A549 (cell line): ENCODE data around the gene ITIH4. TPM values are rescaled to one million over a fixed set of nuclear protein-coding genes. Genes with fewer than 3 reads are reported as not detected.

Experiments
- ATAC-seq, 2 experiments: fragments of 200-7000 bp in 1 of 2; fragments of >200 bp in 1 of 2; cut with Nextera tagmentation in 1 of 2; cut with Tn5 transposase in 1 of 2; 3 replicates each; pipeline versions ENCODE4 v1.8.0 to v1.9.1; 2018 to 2020; ENCODE audit warnings: mild to moderate bottlenecking in 1 of 2, moderate library complexity in 1 of 2
- CTCF ChIA-PET: fragments of 300-600 bp; sonication (Branson Sonifier 250); formaldehyde crosslinking; extraction: SDS; loops from one replicate; lab custom pipeline; 2021; ENCODE audit warnings: antibody characterized with exemption, inconsistent platforms; lab: Yijun Ruan, JAX
- POLR2A ChIA-PET: fragments of 350-600 bp; formaldehyde crosslinking; extraction: SDS; loops from one replicate; lab custom pipeline; 2021; ENCODE audit warnings: antibody characterized with exemption, inconsistent platforms; lab: Yijun Ruan, JAX
- DNase-seq, 2 experiments: peaks; one replicate each; pipeline versions ENCODE4 v3.0.0 to v3.0.0-alpha.2; 2011 to 2016; ENCODE audit warnings: low read depth in 1 of 2, low spot score in 1 of 2
- FAIRE-seq: peaks from 2 replicates; lab custom pipeline; 2011; peaks lifted over from hg19 to GRCh38; lab: Jason Lieb, UNC
- H3K27ac ChIP-seq, 2 experiments: fragments of >200 bp; sonication (Bioruptor Twin); formaldehyde crosslinking; 3 replicates each; pipeline ENCODE4 v1.5.1; 2016 to 2017
- H3K4me1 ChIP-seq: fragments of >200 bp; sonication (Bioruptor Twin); formaldehyde crosslinking; 3 replicates; pipeline ENCODE4 v1.6.1; 2016
- H3K4me2 ChIP-seq: fragments of >200 bp; sonication (Bioruptor Twin); formaldehyde crosslinking; 3 replicates; pipeline ENCODE4 v1.6.1; 2016
- H3K4me3 ChIP-seq: fragments of >200 bp; sonication (Bioruptor Twin); formaldehyde crosslinking; 3 replicates; pipeline ENCODE4 v1.5.1; 2016
- H3K9me3 ChIP-seq: fragments of >200 bp; sonication (Bioruptor Twin); formaldehyde crosslinking; 3 replicates; pipeline ENCODE4 v1.6.1; 2016
- CEBPB ChIP-seq, 2 experiments: fragments of >200 bp in 1 of 2; sonication (Bioruptor Twin) in 1 of 2; formaldehyde crosslinking in 1 of 2; IDR thresholded peaks; 2 replicates each; pipeline ENCODE4 v1.6.1; 2012 to 2016
- CHD2 ChIP-seq: fragments of 150-350 bp; IDR thresholded peaks from 2 replicates; pipeline ENCODE4 v1.6.1; 2014; ENCODE audit warnings: low read length; ENCODE audit not compliant: partially characterized antibody
- CHD4 ChIP-seq: fragments of 200-600 bp; sonication (generic); IDR thresholded peaks from 2 replicates; pipeline ENCODE4 v1.6.1; 2016; ENCODE audit warnings: antibody characterized with exemption, mild to moderate bottlenecking, borderline replicate concordance
- EHMT2 ChIP-seq: fragments of 200-600 bp; sonication (generic); IDR thresholded peaks from 2 replicates; pipeline ENCODE4 v1.6.1; 2016; ENCODE audit warnings: antibody characterized with exemption, low read depth, mild to moderate bottlenecking, moderate library complexity
- EP300 ChIP-seq, 2 experiments: fragments of >200 bp; sonication (Bioruptor Twin); formaldehyde crosslinking; IDR thresholded peaks; 2 replicates in 1 of 2; 3 replicates in 1 of 2; pipeline ENCODE4 v1.6.1; 2016 to 2017
- HDAC2 ChIP-seq: fragments of 200-600 bp; sonication (generic); IDR thresholded peaks from 2 replicates; pipeline ENCODE4 v1.6.1; 2016
- HOXA7 ChIP-seq: fragments of 250-450 bp; sonication (Bioruptor Pico); IDR thresholded peaks from 2 replicates; pipeline ENCODE4 v1.5.0; 2020; ENCODE audit warnings: mild to moderate bottlenecking, moderate library complexity
- HOXB13 ChIP-seq: fragments of 250-450 bp; sonication (Bioruptor Pico); IDR thresholded peaks from 2 replicates; pipeline ENCODE4 v1.5.0; 2020; ENCODE audit warnings: low read depth, mild to moderate bottlenecking, moderate library complexity
- JUNB ChIP-seq: fragments of >200 bp; sonication (Bioruptor Twin); formaldehyde crosslinking; IDR thresholded peaks from 2 replicates; pipeline ENCODE4 v1.6.1; 2016
- KDM1A ChIP-seq: fragments of 200-600 bp; sonication (generic); IDR thresholded peaks from 2 replicates; pipeline ENCODE4 v1.6.1; 2016; ENCODE audit warnings: low read depth, mild to moderate bottlenecking
- MAZ ChIP-seq: fragments of 150-350 bp; IDR thresholded peaks from 2 replicates; pipeline ENCODE4 v1.6.1; 2014; ENCODE audit warnings: antibody characterized with exemption, low read depth, low read length, borderline replicate concordance
- MYC ChIP-seq: IDR thresholded peaks from 2 replicates; pipeline ENCODE4 v1.6.1; 2012; ENCODE audit warnings: mild to moderate bottlenecking, inconsistent platforms, low read length, improper control_type of control experiment, borderline replicate concordance
- NPAS2 ChIP-seq: fragments of 250-450 bp; sonication (Bioruptor Pico); IDR thresholded peaks from 2 replicates; pipeline ENCODE4 v1.8.0; 2022; ENCODE audit warnings: mild to moderate bottlenecking, moderate library complexity, borderline replicate concordance
- NR3C1 ChIP-seq: fragments of >200 bp; sonication (Bioruptor Twin); formaldehyde crosslinking; IDR thresholded peaks from 3 replicates; pipeline ENCODE4 v1.6.1; 2017
- POLR2A ChIP-seq: IDR thresholded peaks from 2 replicates; pipeline ENCODE4 v1.6.1; 2012; ENCODE audit warnings: mild to moderate bottlenecking, low read length
- POLR2AphosphoS2 ChIP-seq: conservative IDR thresholded peaks from 2 replicates; pipeline ENCODE4 v1.6.1; 2012; ENCODE audit warnings: low read length, improper control_type of control experiment, inconsistent platforms
- RAD21 ChIP-seq, 2 experiments: fragments of >200 bp in 1 of 2; sonication (Bioruptor Twin) in 1 of 2; formaldehyde crosslinking in 1 of 2; IDR thresholded peaks in 1 of 2; conservative IDR thresholded peaks in 1 of 2; 2 replicates in 1 of 2; 3 replicates in 1 of 2; pipeline ENCODE4 v1.6.1; 2012 to 2018; ENCODE audit warnings: inconsistent platforms in 1 of 2
- RCOR1 ChIP-seq: fragments of 150-350 bp; IDR thresholded peaks from 2 replicates; pipeline ENCODE4 v1.6.1; 2014; ENCODE audit warnings: antibody characterized with exemption, low read length, low read depth
- RFX5 ChIP-seq: fragments of 450-650 bp; IDR thresholded peaks from 2 replicates; pipeline ENCODE4 v1.7.1; 2014; ENCODE audit warnings: antibody characterized with exemption, mild to moderate bottlenecking, moderate library complexity
- TFCP2L1 ChIP-seq: fragments of 250-450 bp; sonication (Bioruptor Pico); IDR thresholded peaks from 2 replicates; pipeline ENCODE4 v1.5.0; 2021; ENCODE audit warnings: mild to moderate bottlenecking
- TP53 ChIP-seq: fragments of 250-450 bp; sonication (Bioruptor Pico); IDR thresholded peaks from 2 replicates; pipeline ENCODE4 v1.5.0; 2021; ENCODE audit warnings: mild to moderate bottlenecking, moderate library complexity
- ZNF302 ChIP-seq: fragments of 250-450 bp; sonication (Bioruptor Pico); IDR thresholded peaks from 2 replicates; pipeline ENCODE4 v1.9.0; 2021; ENCODE audit warnings: inconsistent platforms, mild to moderate bottlenecking, moderate library complexity
- WGBS: methylation state at CpG from one replicate; pipeline ENCODE4 v1.1.6; 2017; ENCODE audit errors: missing lambda C conversion rate; 5-methylcytosine and 5-hydroxymethylcytosine counted together
- polyA plus RNA-seq, 4 experiments: library from polyadenylated mRNA; depleted of rRNA in 3 of 4; stranded (reverse); fragments of >200 nt; fragmentation: RNase III in 1 of 4; extraction: RNeasy Plus Mini Kit Qiagen cat#74134 plus additional on column Dnase treatment in 1 of 4; gene quantifications; 2 replicates in 3 of 4; 3 replicates in 1 of 4; pipeline ENCODE4 v1.2.3, GENCODE V29; 2011 to 2017
- TF ChIP-seq, protein P1 (sequence below): fragments of >200 bp; sonication (Bioruptor Twin); formaldehyde crosslinking; IDR thresholded peaks from 3 replicates; pipeline ENCODE4 v1.5.1; 2016
- TF ChIP-seq, protein P2 (sequence below): fragments of 250-450 bp; sonication (Bioruptor Pico); IDR thresholded peaks from 2 replicates; pipeline ENCODE4 v1.5.0; 2021; ENCODE audit warnings: mild to moderate bottlenecking, moderate library complexity, borderline replicate concordance
- TF ChIP-seq, protein P3 (sequence below): fragments of >200 bp; sonication (Bioruptor Twin); formaldehyde crosslinking; IDR thresholded peaks from 3 replicates; pipeline ENCODE4 v1.6.1; 2016

Gene ITIH4
- polyA plus RNA-seq, 2 of the 4 experiments (the other 2 are of a cell fraction): 0.88 to 0.89 TPM

DNA sequence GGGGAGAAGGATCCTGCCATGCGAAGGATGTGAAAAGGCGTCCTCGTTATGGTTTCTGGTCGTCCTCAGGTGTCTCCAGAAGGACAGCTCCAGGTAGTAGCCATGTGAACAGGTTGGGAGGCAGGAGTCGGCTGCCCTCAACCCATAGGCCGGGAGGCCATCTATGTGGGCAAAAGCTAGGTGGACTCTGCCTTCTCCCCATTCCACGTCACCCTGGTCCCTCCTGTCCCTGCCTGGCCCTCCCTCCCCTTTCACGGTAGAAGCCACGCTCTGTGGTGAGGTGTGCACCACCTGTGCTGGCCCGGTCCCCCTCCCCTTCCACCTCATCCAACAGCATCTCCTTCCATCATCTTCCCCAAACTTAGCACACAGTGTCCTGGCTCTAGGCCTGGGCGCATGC is 19.5 kb downstream of the ITIH4 start:
- CTCF ChIA-PET: interaction anchor here (0.6 to 2.3 kb wide), 2 partner anchors 10 to 123 kb away, joined by 3 to 6 read pairs; no protein-coding TSS in a partner anchor
- DNase-seq (no peak), FAIRE-seq (no peak), ATAC-seq (no peak)
- Histone ChIP-seq H3K4me1 (no peaks in the 10 kb centered on the region), H3K9me3 (no peaks in the 10 kb centered on the region), H3K4me2 (no peak overlapping the region), H3K4me3 (no peak overlapping the region), H3K27ac (no peak overlapping the region)
- 73% methylated on average over 9 of the region's 11 CpGs for WGBS
- POLR2A ChIA-PET: no interaction called here
- no peak for TF ChIP-seq KDM1A

DNA sequence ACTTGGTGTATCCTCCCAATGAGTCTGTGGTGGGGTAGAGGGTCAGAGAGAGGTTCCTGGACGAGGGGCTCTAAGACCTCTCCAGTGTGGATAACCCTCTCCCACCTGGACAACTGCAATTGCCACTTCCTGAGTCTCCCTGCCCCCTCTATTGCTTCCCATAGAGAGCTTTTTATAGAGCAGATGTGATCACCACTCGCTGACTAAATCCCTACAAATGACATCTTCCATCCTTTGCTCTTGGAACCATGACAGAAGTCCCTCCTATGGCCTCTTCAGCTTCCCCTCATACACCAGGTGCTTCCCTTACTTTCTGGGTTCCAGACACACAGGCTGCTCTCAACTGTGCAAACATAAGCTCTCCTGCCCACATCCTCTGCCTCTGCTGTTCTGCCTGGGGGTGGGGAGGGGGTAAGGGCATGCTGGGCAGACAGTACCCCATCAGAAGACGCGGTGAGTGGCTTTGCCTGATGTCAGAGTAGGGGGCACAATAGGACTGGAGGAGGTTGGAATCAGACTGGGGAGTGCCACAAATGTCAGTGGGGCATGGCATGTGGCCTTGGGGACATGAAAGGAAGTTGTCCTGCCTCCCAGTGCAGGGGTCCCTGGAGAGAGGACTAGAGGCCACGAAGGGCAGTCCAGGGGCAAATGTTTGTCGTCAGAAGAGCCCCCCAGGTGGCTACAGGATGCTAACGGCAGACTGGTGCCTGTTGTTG is 20.7 kb downstream of the ITIH4 start:
- H3K9me3 ChIP-seq: no peaks in the 10 kb centered on the region
- no peak for FAIRE-seq
- TF ChIP-seq RFX5 (no peak), RCOR1 (no peak), NPAS2 (CRISPR knock-in tag) (no peak), CHD2 (no peak), HOXB13 (CRISPR knock-in tag) (no peak), TP53 (no peak), POLR2AphosphoS2 (no peak), NR3C1 (no peak), RAD21 (conservative IDR thresholded peaks at IDR 0.05 in 1 of 2, IDR thresholded peaks at IDR 0.05 in 1 of 2) (no peak), CEBPB (IDR thresholded peaks at IDR 0.05) (no peak), HDAC2 (no peak), TFCP2L1 (no peak), MAZ (no peak), CHD4 (no peak), POLR2A (no peak), MYC (no peak)
- TF ChIP-seq, protein P1, sequence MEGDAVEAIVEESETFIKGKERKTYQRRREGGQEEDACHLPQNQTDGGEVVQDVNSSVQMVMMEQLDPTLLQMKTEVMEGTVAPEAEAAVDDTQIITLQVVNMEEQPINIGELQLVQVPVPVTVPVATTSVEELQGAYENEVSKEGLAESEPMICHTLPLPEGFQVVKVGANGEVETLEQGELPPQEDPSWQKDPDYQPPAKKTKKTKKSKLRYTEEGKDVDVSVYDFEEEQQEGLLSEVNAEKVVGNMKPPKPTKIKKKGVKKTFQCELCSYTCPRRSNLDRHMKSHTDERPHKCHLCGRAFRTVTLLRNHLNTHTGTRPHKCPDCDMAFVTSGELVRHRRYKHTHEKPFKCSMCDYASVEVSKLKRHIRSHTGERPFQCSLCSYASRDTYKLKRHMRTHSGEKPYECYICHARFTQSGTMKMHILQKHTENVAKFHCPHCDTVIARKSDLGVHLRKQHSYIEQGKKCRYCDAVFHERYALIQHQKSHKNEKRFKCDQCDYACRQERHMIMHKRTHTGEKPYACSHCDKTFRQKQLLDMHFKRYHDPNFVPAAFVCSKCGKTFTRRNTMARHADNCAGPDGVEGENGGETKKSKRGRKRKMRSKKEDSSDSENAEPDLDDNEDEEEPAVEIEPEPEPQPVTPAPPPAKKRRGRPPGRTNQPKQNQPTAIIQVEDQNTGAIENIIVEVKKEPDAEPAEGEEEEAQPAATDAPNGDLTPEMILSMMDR: no peak
- TF ChIP-seq, all 56 proteins: peak for 0
- ATAC-seq (no peak), DNase-seq (no peak)
- H3K4me3 ChIP-seq: no peak overlapping the region
- 25% methylated on average over 7 of the region's 7 CpGs for WGBS
- no peaks in the 10 kb centered on the region for H3K4me1 ChIP-seq
- no peak overlapping the region for H3K4me2 ChIP-seq
- ChIA-PET POLR2A (no interaction called here), CTCF (interaction anchor here (1.3 to 2.7 kb wide), 3 partner anchors 11 to 20 kb away, joined by 3 to 7 read pairs (median 4); no protein-coding TSS in a partner anchor)
- no peak overlapping the region for H3K27ac ChIP-seq

DNA sequence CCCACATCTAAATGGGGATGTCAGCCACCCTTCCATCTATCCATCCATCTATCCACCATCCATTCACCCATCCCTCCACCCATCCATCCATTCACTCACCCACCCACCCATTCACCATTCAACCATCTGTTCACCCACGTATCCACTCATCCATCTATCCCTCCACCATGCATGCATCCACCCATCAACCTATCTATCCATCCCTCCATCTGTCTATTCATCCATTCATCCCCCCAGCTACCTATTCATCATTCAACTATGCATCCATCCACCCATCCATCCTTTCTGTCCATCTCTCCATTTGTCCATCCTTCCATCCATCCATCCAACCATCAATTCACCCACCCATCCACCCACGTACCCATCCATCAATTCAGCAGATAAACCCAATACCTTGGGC is 21.3 kb downstream of the ITIH4 start:
- 19% methylated on average over 2 of the region's 2 CpGs for WGBS
- CTCF ChIA-PET: interaction anchor here (1.3 to 2.7 kb wide), 3 partner anchors 10 to 21 kb away, joined by 3 to 7 read pairs (median 4); no protein-coding TSS in a partner anchor
- H3K27ac ChIP-seq: no peak overlapping the region
- no peak overlapping the region for H3K4me3 ChIP-seq
- FAIRE-seq (no peak), DNase-seq (no peak), ATAC-seq (no peak)
- POLR2A ChIA-PET: no interaction called here
- no peaks in the 10 kb centered on the region for H3K9me3 ChIP-seq
- H3K4me1 ChIP-seq: no peaks in the 10 kb centered on the region
- no peak overlapping the region for H3K4me2 ChIP-seq
- TF ChIP-seq RFX5 (no peak), HOXA7 (CRISPR knock-in tag) (no peak), TFCP2L1 (no peak), HDAC2 (no peak), NPAS2 (CRISPR knock-in tag) (no peak), POLR2A (no peak), JUNB (no peak), EHMT2 (no peak), NR3C1 (no peak), EP300 (IDR thresholded peaks at IDR 0.05) (no peak), HOXB13 (CRISPR knock-in tag) (no peak), ZNF302 (no peak)
- TF ChIP-seq, protein P2, sequence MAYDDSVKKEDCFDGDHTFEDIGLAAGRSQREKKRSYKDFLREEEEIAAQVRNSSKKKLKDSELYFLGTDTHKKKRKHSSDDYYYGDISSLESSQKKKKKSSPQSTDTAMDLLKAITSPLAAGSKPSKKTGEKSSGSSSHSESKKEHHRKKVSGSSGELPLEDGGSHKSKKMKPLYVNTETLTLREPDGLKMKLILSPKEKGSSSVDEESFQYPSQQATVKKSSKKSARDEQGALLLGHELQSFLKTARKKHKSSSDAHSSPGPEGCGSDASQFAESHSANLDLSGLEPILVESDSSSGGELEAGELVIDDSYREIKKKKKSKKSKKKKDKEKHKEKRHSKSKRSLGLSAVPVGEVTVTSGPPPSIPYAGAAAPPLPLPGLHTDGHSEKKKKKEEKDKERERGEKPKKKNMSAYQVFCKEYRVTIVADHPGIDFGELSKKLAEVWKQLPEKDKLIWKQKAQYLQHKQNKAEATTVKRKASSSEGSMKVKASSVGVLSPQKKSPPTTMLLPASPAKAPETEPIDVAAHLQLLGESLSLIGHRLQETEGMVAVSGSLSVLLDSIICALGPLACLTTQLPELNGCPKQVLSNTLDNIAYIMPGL (CRISPR knock-in tag): no peak
- TF ChIP-seq, protein P3, sequence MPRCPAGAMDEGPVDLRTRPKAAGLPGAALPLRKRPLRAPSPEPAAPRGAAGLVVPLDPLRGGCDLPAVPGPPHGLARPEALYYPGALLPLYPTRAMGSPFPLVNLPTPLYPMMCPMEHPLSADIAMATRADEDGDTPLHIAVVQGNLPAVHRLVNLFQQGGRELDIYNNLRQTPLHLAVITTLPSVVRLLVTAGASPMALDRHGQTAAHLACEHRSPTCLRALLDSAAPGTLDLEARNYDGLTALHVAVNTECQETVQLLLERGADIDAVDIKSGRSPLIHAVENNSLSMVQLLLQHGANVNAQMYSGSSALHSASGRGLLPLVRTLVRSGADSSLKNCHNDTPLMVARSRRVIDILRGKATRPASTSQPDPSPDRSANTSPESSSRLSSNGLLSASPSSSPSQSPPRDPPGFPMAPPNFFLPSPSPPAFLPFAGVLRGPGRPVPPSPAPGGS: no peak
